Progenitor cell of endocrine pancreas (in vitro differentiated cells): Measurements from ENCODE around the gene DOCK8. TPM values are rescaled to one million over a fixed set of nuclear protein-coding genes. Genes with fewer than 3 reads are reported as not detected.

Experiments
- DNase-seq: peaks from one replicate; pipeline ENCODE4 v3.0.0; 2021; ENCODE audit warnings: low spot score; ENCODE audit not compliant: unreplicated experiment
- H3K27ac Mint-ChIP-seq: 2 replicates; pipeline ENCODE4 v1.8.0; 2021; ENCODE audit warnings: mild to moderate bottlenecking, moderate library complexity, mixed read lengths
- H3K27me3 Mint-ChIP-seq: 2 replicates; pipeline ENCODE4 v1.8.0; 2021; ENCODE audit warnings: mixed read lengths
- H3K36me3 Mint-ChIP-seq: 2 replicates; pipeline ENCODE4 v1.8.0; 2022; ENCODE audit warnings: mixed read lengths; ENCODE audit not compliant: insufficient read depth
- H3K4me1 Mint-ChIP-seq: 2 replicates; pipeline ENCODE4 v1.8.0; 2021; ENCODE audit warnings: low read depth, mixed read lengths
- H3K4me3 Mint-ChIP-seq: 2 replicates; pipeline ENCODE4 v1.8.0; 2021; ENCODE audit warnings: low read depth, mild to moderate bottlenecking, moderate library complexity, mixed read lengths
- H3K9me3 Mint-ChIP-seq: 2 replicates; pipeline ENCODE4 v1.8.0; 2021; ENCODE audit warnings: low read depth, mixed read lengths
- CTCF ChIP-seq: fragments of 200-600 bp; sonication (generic); IDR thresholded peaks from one replicate; pipeline ENCODE4 v1.5.0; 2021; ENCODE audit warnings: antibody characterized with exemption, mild to moderate bottlenecking; ENCODE audit not compliant: unreplicated experiment
- total RNA-seq: library from RNA; stranded (reverse); gene quantifications from 2 replicates; pipeline ENCODE4 v1.2.1, GENCODE V29; 2021

DOCK8 gene
- total RNA-seq, 1 donor from 2014 or later: 8.3 TPM

GRCh38 chr9:269081-269711 is 54.5 kb downstream of the DOCK8 start:
- no peak for TF ChIP-seq CTCF
- H3K4me1 Mint-ChIP-seq: peaks cover 2% of the 10 kb centered on the region
- peaks cover 2% of the 10 kb centered on the region for H3K36me3 Mint-ChIP-seq
- no peak overlapping the region for H3K27ac Mint-ChIP-seq
- no peak for DNase-seq
- peaks cover 3% of the 10 kb centered on the region for H3K9me3 Mint-ChIP-seq
- H3K27me3 Mint-ChIP-seq: no peaks in the 10 kb centered on the region
- no peak overlapping the region for H3K4me3 Mint-ChIP-seq

GRCh38 chr9:270657-271237 is 56.1 kb downstream of the DOCK8 start:
- Mint-ChIP-seq H3K36me3 (peaks cover 2% of the 10 kb centered on the region), H3K4me1 (no peaks in the 10 kb centered on the region), H3K4me3 (no peak overlapping the region)

GRCh38 chr9:272251-273213 is 57.9 kb downstream of the DOCK8 start:
- H3K4me3 Mint-ChIP-seq: no peak overlapping the region
- no peak for DNase-seq
- H3K4me1 Mint-ChIP-seq: no peaks in the 10 kb centered on the region
- TF ChIP-seq CTCF: no peak
- peaks cover 2% of the 10 kb centered on the region for H3K36me3 Mint-ChIP-seq
- H3K27ac Mint-ChIP-seq: no peak overlapping the region
- H3K27me3 Mint-ChIP-seq: no peaks in the 10 kb centered on the region
- H3K9me3 Mint-ChIP-seq: peaks cover 3% of the 10 kb centered on the region

More at GRCh38 chr9:270657-271237, 56.1 kb downstream of the DOCK8 start:
- no peak for DNase-seq
- H3K27ac Mint-ChIP-seq: no peak overlapping the region
- no peak for TF ChIP-seq CTCF
- peaks cover 3% of the 10 kb centered on the region for H3K9me3 Mint-ChIP-seq
- H3K27me3 Mint-ChIP-seq: no peaks in the 10 kb centered on the region

- no peak for DNase-seq
- no peaks in the 10 kb centered on the region for H3K4me1 Mint-ChIP-seq
- no peaks in the 10 kb centered on the region for H3K36me3 Mint-ChIP-seq
- H3K27me3 Mint-ChIP-seq: no peaks in the 10 kb centered on the region
- no peaks in the 10 kb centered on the region for H3K9me3 Mint-ChIP-seq
- TF ChIP-seq CTCF: no peak
- H3K4me3 Mint-ChIP-seq: no peak overlapping the region
- no peak overlapping the region for H3K27ac Mint-ChIP-seq
Measured at GRCh38 chr9:274406-274805, 59.7 kb downstream of the DOCK8 start.

- H3K27ac Mint-ChIP-seq: no peak overlapping the region
- DNase-seq: no peak
- no peaks in the 10 kb centered on the region for H3K27me3 Mint-ChIP-seq
- H3K4me1 Mint-ChIP-seq: no peaks in the 10 kb centered on the region
- no peak overlapping the region for H3K4me3 Mint-ChIP-seq
- no peaks in the 10 kb centered on the region for H3K9me3 Mint-ChIP-seq
- no peaks in the 10 kb centered on the region for H3K36me3 Mint-ChIP-seq
- TF ChIP-seq CTCF: no peak
Measured at GRCh38 chr9:277601-278295, 63.1 kb downstream of the DOCK8 start.
